Esophagus squamous epithelium (tissue), 5 donors: ENCODE results near the gene IFI44L. TPM values are rescaled to one million over a fixed set of nuclear protein-coding genes. Genes with fewer than 3 reads are reported as not detected.

Source experiments
- DNase-seq: peaks from one replicate; lab custom pipeline; 2025; lab: John Stamatoyannopoulos, UW
- H3K27ac ChIP-seq, 4 donors: fragments of 200-600 bp; sonication (generic); one replicate each; pipeline ENCODE4 v1.5.1; 2016 to 2019; ENCODE audit warnings: mild to moderate bottlenecking in 1 of 4
- H3K27me3 ChIP-seq, 4 donors: fragments of 200-600 bp; sonication (generic); 1 replicate in 3 of 4; 2 replicates in 1 of 4; pipeline versions ENCODE4 v1.5.1 to v1.6.0; 2017 to 2021; ENCODE audit warnings: antibody characterized with exemption in 1 of 4
- H3K36me3 ChIP-seq, 3 donors: fragments of 200-600 bp; sonication (generic); one replicate each; pipeline ENCODE4 v1.5.1; 2016 to 2019
- H3K4me1 ChIP-seq, 3 donors: fragments of 200-600 bp; sonication (generic); one replicate each; pipeline ENCODE4 v1.5.1; 2017 to 2019
- H3K4me3 ChIP-seq, 4 donors: fragments of 200-600 bp; sonication (generic); 1 replicate in 3 of 4; 2 replicates in 1 of 4; pipeline ENCODE4 v1.5.1; 2016 to 2019; ENCODE audit warnings: mild to moderate bottlenecking in 2 of 4, moderate library complexity in 1 of 4
- H3K9me3 ChIP-seq, 3 donors: fragments of 200-600 bp; sonication (generic); one replicate each; pipeline ENCODE4 v1.5.1; 2016 to 2019
- CTCF ChIP-seq, 6 experiments: fragments of 450-650 bp in 4 of 6; fragments of 200-600 bp in 2 of 6; sonication (generic) in 2 of 6; IDR thresholded peaks; one replicate each; pipeline ENCODE4 v1.5.1; 2016 to 2019; ENCODE audit warnings: antibody characterized with exemption in 6 of 6, mild to moderate bottlenecking in 4 of 6, moderate library complexity in 4 of 6
- POLR2A ChIP-seq, 4 donors: fragments of 450-650 bp; IDR thresholded peaks; one replicate each; pipeline ENCODE4 v1.6.1; 2017; ENCODE audit warnings: antibody characterized with exemption in 4 of 4, mild to moderate bottlenecking in 4 of 4, moderate library complexity in 3 of 4
- WGBS, 2 donors: methylation state at CpG; one replicate each; pipeline ENCODE4 v1.1.5; 2018; 5-methylcytosine and 5-hydroxymethylcytosine counted together
- intact Hi-C: fragments of 100-400 bp; cut with DNase I; formaldehyde crosslinking; loops from one replicate; pipeline ENCODE4 v1.15.0; 2022
- total RNA-seq, 4 donors: library from RNA; depleted of rRNA; stranded (reverse); fragments of >200 nt; gene quantifications; one replicate each; pipeline ENCODE4 v1.1.0, GENCODE V29; 2016
- donor health status: DM: yes; HTN: yes; CAD: no.

Gene IFI44L
- total RNA-seq, 4 donors from 2014 or later, result 0.11 to 13.6 (median 4.4) TPM

GRCh38 chr1:78647238-78647637, 27.0 kb downstream of the IFI44L start:
- no peaks in the 10 kb centered on the region for H3K27me3 ChIP-seq
- peaks cover 0 to 7% (median 0%) of the 10 kb centered on the region in 3 donors for H3K9me3 ChIP-seq
- no peak overlapping the region for H3K4me3 ChIP-seq
- intact Hi-C loops, result no loop called here
- no peak for TF ChIP-seq POLR2A (IDR thresholded peaks at IDR 0.05)
- no peak for TF ChIP-seq CTCF (IDR thresholded peaks at IDR 0.05)
- no peaks in the 10 kb centered on the region for H3K36me3 ChIP-seq
- no peak for DNase-seq
- WGBS, 2 donors, result 83% methylated on average over 1 of the region's 1 CpG; no CpG with 5 or more reads in 1 of the 2 donors
- H3K27ac ChIP-seq, result no peak overlapping the region
- peaks cover 0 to 32% (median 0%) of the 10 kb centered on the region in 3 donors for H3K4me1 ChIP-seq

- Histone ChIP-seq H3K4me1 (peaks cover 0 to 50% (median 4%) of the 10 kb centered on the region in 3 donors), H3K27me3 (no peaks in the 10 kb centered on the region), H3K9me3 (no peaks in the 10 kb centered on the region), H3K4me3 (peak within 1 kb of the TSS; percentile 1 to 59 (median 38)), H3K36me3 (no peaks in the 10 kb centered on the region), H3K27ac (peak within 1 kb of the TSS; percentile 23 to 77 (median 58))
- intact Hi-C loops, result no loop called here
- peak in 2 of 4 donors; percentile 43 to 57 for TF ChIP-seq POLR2A (IDR thresholded peaks at IDR 0.05)
- no peak for TF ChIP-seq CTCF (IDR thresholded peaks at IDR 0.05)
- no peak for DNase-seq
Observed at GRCh38 chr1:78649628-78650027, 29.4 kb downstream of the IFI44L start, which contains the start of gene IFI44. Gene IFI44, plus strand, starts transcription at chr1:78649831. Its CDS starts 365 bp downstream, at chr1:78650196.

GRCh38 chr1:78650114-78650660, 29.9 kb downstream of the IFI44L start:
- H3K4me3 ChIP-seq, result peak overlapping the region; percentile 1 to 59 (median 38)
- DNase-seq, result no peak
- intact Hi-C loops, result no loop called here
- TF ChIP-seq CTCF (IDR thresholded peaks at IDR 0.05) (no peak), POLR2A (IDR thresholded peaks at IDR 0.05) (no peak)
- H3K36me3 ChIP-seq, result peaks cover 0 to 5% (median 0%) of the 10 kb centered on the region in 3 donors
- H3K9me3 ChIP-seq, result no peaks in the 10 kb centered on the region
- H3K27me3 ChIP-seq, result no peaks in the 10 kb centered on the region
- H3K4me1 ChIP-seq, result peaks cover 0 to 50% (median 4%) of the 10 kb centered on the region in 3 donors
- WGBS, 2 donors, result 41 to 44% methylated on average over 6 of the region's 6 CpGs
- peak overlapping the region in 3 of 4 donors; percentile 39 to 77 (median 77) for H3K27ac ChIP-seq

GRCh38 chr1:78651241-78651640, 31.0 kb downstream of the IFI44L start:
- H3K27ac ChIP-seq, result peak overlapping the region in 3 of 4 donors; percentile 23 to 77 (median 77)
- WGBS, 2 donors, result 66 to 69% methylated on average over 12 of the region's 12 CpGs
- no peak for DNase-seq
- H3K36me3 ChIP-seq, result peaks cover 0 to 16% (median 0%) of the 10 kb centered on the region in 3 donors
- intact Hi-C loops, result no loop called here
- peaks cover 0 to 49% (median 4%) of the 10 kb centered on the region in 3 donors for H3K4me1 ChIP-seq
- no peaks in the 10 kb centered on the region for H3K27me3 ChIP-seq
- TF ChIP-seq CTCF (IDR thresholded peaks at IDR 0.05), result no peak
- TF ChIP-seq POLR2A (IDR thresholded peaks at IDR 0.05), result no peak
- H3K4me3 ChIP-seq, result peak overlapping the region; percentile 1 to 59 (median 38)
- H3K9me3 ChIP-seq, result no peaks in the 10 kb centered on the region

GRCh38 chr1:78652019-78652560, 31.8 kb downstream of the IFI44L start:
- Histone ChIP-seq H3K27ac (peak overlapping the region in 2 of 4 donors; percentile 77), H3K4me1 (peaks cover 0 to 46% (median 4%) of the 10 kb centered on the region in 3 donors), H3K4me3 (peak overlapping the region in 3 of 4 donors; percentile 38 to 59 (median 38)), H3K36me3 (peaks cover 0 to 19% (median 0%) of the 10 kb centered on the region in 3 donors), H3K27me3 (no peaks in the 10 kb centered on the region), H3K9me3 (no peaks in the 10 kb centered on the region)
- intact Hi-C loops, result no loop called here
- DNase-seq, result no peak
- 82 to 92% methylated on average over 17 of the region's 17 CpGs for WGBS, 2 donors
- TF ChIP-seq CTCF (IDR thresholded peaks at IDR 0.05) (no peak), POLR2A (IDR thresholded peaks at IDR 0.05) (no peak)
